Mesenchymal stem cell (in vitro differentiated cells and primary cell): ENCODE results near the gene ZCCHC3.

Source experiments
- DNase-seq: peaks from one replicate; pipeline ENCODE4 v3.0.0-alpha.2; 2013
- H2AFZ ChIP-seq: one replicate; pipeline ENCODE4 v1.6.1; 2013; ENCODE audit warnings: low read depth, mild to moderate bottlenecking, control low read depth, inconsistent platforms, low read length, moderate library complexity
- H2AK5ac ChIP-seq: 2 replicates; pipeline ENCODE4 v1.6.1; 2013; ENCODE audit warnings: low read length, moderate library complexity, mild to moderate bottlenecking, inconsistent platforms; ENCODE audit not compliant: severe bottlenecking
- H2BK120ac ChIP-seq: one replicate; pipeline ENCODE4 v1.6.1; 2013; ENCODE audit warnings: low read depth, mild to moderate bottlenecking, inconsistent platforms, low read length, moderate library complexity
- H2BK12ac ChIP-seq, 2 experiments: one replicate each; pipeline ENCODE4 v1.6.1; 2013; ENCODE audit warnings: inconsistent platforms in 2 of 2, low read length in 2 of 2, mild to moderate bottlenecking in 2 of 2, moderate library complexity in 2 of 2, control low read depth in 1 of 2
- H2BK15ac ChIP-seq: one replicate; pipeline ENCODE4 v1.6.1; 2013; ENCODE audit warnings: mild to moderate bottlenecking, low read depth, inconsistent platforms; ENCODE audit not compliant: poor library complexity, severe bottlenecking
- H2BK5ac ChIP-seq: 2 replicates; pipeline ENCODE4 v1.6.1; 2013; ENCODE audit warnings: low read depth, mild to moderate bottlenecking, low read length, control low read depth, inconsistent platforms; ENCODE audit not compliant: poor library complexity, severe bottlenecking
- H3K14ac ChIP-seq, 2 experiments: one replicate each; pipeline ENCODE4 v1.6.1; 2013; ENCODE audit warnings: inconsistent platforms in 2 of 2, low read length in 2 of 2, control low read depth in 1 of 2, mild to moderate bottlenecking in 1 of 2, moderate library complexity in 1 of 2
- H3K18ac ChIP-seq, 2 experiments: one replicate each; pipeline ENCODE4 v1.6.1; 2013; ENCODE audit warnings: inconsistent platforms in 2 of 2, low read length in 2 of 2, control low read depth in 1 of 2, low read depth in 1 of 2, mild to moderate bottlenecking in 1 of 2
- H3K23ac ChIP-seq, 2 experiments: one replicate each; pipeline ENCODE4 v1.6.1; 2013; ENCODE audit warnings: inconsistent platforms in 2 of 2, low read length in 2 of 2, mild to moderate bottlenecking in 2 of 2, moderate library complexity in 2 of 2, control low read depth in 1 of 2
- H3K27ac ChIP-seq: 2 replicates; pipeline ENCODE4 v1.5.1; 2013; ENCODE audit warnings: mild to moderate bottlenecking, moderate library complexity, low read length, control low read depth, inconsistent platforms; ENCODE audit not compliant: poor library complexity, severe bottlenecking
- H3K27me3 ChIP-seq, 2 experiments: 2 replicates each; pipeline versions ENCODE4 v1.6.1 to v1.7.0; 2013; ENCODE audit warnings: low read length in 2 of 2, mild to moderate bottlenecking in 2 of 2, moderate library complexity in 2 of 2, control low read depth in 1 of 2, inconsistent platforms in 1 of 2; ENCODE audit not compliant: control insufficient read depth in 1 of 2, insufficient read depth in 1 of 2
- H3K36me3 ChIP-seq, 2 experiments: 2 replicates each; pipeline versions ENCODE4 v1.6.1 to v1.7.0; 2013; ENCODE audit warnings: low read length in 2 of 2, control low read depth in 1 of 2, inconsistent platforms in 1 of 2, low read depth in 1 of 2, mild to moderate bottlenecking in 1 of 2; ENCODE audit not compliant: insufficient read depth in 2 of 2, control insufficient read depth in 1 of 2
- H3K4ac ChIP-seq, 2 experiments: one replicate each; pipeline ENCODE4 v1.6.1; 2013; ENCODE audit warnings: inconsistent platforms in 2 of 2, low read length in 2 of 2, mild to moderate bottlenecking in 2 of 2, moderate library complexity in 2 of 2, control low read depth in 1 of 2, low read depth in 1 of 2
- H3K4me1 ChIP-seq: 2 replicates; pipeline ENCODE4 v1.6.1; 2013; ENCODE audit warnings: low read depth, low read length, control low read depth; ENCODE audit not compliant: control insufficient read depth, insufficient read depth
- H3K4me2 ChIP-seq: 2 replicates; pipeline ENCODE4 v1.6.1; 2013; ENCODE audit warnings: low read length, mild to moderate bottlenecking, inconsistent platforms; ENCODE audit not compliant: poor library complexity, severe bottlenecking
- H3K4me3 ChIP-seq, 2 experiments: 2 replicates each; pipeline versions ENCODE4 v1.5.1 to v1.7.0; 2013; ENCODE audit warnings: low read length in 2 of 2, mild to moderate bottlenecking in 2 of 2, control low read depth in 1 of 2, low read depth in 1 of 2; ENCODE audit not compliant: insufficient read depth in 1 of 2
- H3K79me1 ChIP-seq: replicated peaks from 2 replicates; pipeline ENCODE4 v1.6.1; 2013; ENCODE audit warnings: mild to moderate bottlenecking, control low read depth, low read length, inconsistent platforms; ENCODE audit not compliant: poor library complexity, severe bottlenecking
- H3K9ac ChIP-seq: 2 replicates; pipeline ENCODE4 v1.7.0; 2013; ENCODE audit warnings: mild to moderate bottlenecking, low read length, moderate library complexity
- H3K9me3 ChIP-seq: 2 replicates; pipeline ENCODE4 v1.7.0; 2013; ENCODE audit warnings: mild to moderate bottlenecking, low read length; ENCODE audit not compliant: control insufficient read depth
- H4K8ac ChIP-seq: one replicate; pipeline ENCODE4 v1.6.1; 2013; ENCODE audit warnings: inconsistent platforms, mild to moderate bottlenecking, low read length, moderate library complexity
- H4K91ac ChIP-seq: one replicate; pipeline ENCODE4 v1.6.1; 2013; ENCODE audit warnings: mild to moderate bottlenecking, low read length, inconsistent platforms
- WGBS: methylation state at CpG from one replicate; pipeline ENCODE4 v1.1.7; 2013; ENCODE audit warnings: mixed read lengths; 5-methylcytosine and 5-hydroxymethylcytosine counted together

ZCCHC3 gene

GRCh38 chr20:312866-313265 is 15.5 kb downstream of the ZCCHC3 start:
- H3K14ac ChIP-seq, result no peak overlapping the region
- H3K4me2 ChIP-seq, result no peak overlapping the region
- no peaks in the 10 kb centered on the region for H3K27me3 ChIP-seq
- no peaks in the 10 kb centered on the region for H3K79me1 ChIP-seq
- no peak overlapping the region for H3K27ac ChIP-seq
- H2BK120ac ChIP-seq, result no peak overlapping the region
- no peak overlapping the region for H4K91ac ChIP-seq
- H2AK5ac ChIP-seq, result no peak overlapping the region
- peaks cover 0 to 4% of the 10 kb centered on the region in 2 experiments for H3K36me3 ChIP-seq
- no peak overlapping the region for H3K4ac ChIP-seq
- no peak overlapping the region for H3K9ac ChIP-seq
- no peak overlapping the region for H2BK12ac ChIP-seq
- no peak overlapping the region for H3K23ac ChIP-seq
- no peak overlapping the region for H3K18ac ChIP-seq
- peaks cover 5% of the 10 kb centered on the region for H3K4me1 ChIP-seq
- no peak overlapping the region for H4K8ac ChIP-seq
- H3K4me3 ChIP-seq, result no peak overlapping the region
- no CpG with 5 or more reads among the region's 1 CpG for WGBS
- no peak overlapping the region for H2BK15ac ChIP-seq
- H2AFZ ChIP-seq, result no peak overlapping the region
- no peak overlapping the region for H2BK5ac ChIP-seq
- no peak for DNase-seq
- H3K9me3 ChIP-seq, result no peaks in the 10 kb centered on the region

DNA sequence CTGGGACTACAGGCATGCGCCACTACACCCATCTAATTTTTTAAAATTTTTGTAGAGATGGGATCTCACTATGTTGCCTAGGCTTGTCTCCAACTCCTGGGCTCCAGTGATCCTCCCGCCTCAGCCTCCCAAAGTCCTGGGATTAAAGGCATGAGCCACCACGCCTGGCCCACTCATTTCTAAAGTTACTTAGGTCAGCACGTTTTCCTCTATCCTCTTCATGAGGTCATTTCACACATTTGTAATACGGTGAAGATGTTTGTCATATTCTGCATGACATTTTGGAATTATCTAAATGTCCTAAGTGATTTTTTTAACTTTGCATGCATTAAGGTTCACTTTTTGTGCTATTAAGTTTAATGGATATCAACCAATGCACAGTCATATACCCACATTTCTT is 16.0 kb downstream of the ZCCHC3 start:
- Histone ChIP-seq H2AK5ac (no peak overlapping the region), H3K36me3 (peaks cover 0 to 4% of the 10 kb centered on the region in 2 experiments), H4K8ac (no peak overlapping the region), H3K27me3 (no peaks in the 10 kb centered on the region), H3K9me3 (no peaks in the 10 kb centered on the region), H3K4me1 (peaks cover 5% of the 10 kb centered on the region), H3K79me1 (no peaks in the 10 kb centered on the region), H2BK12ac (no peak overlapping the region), H2AFZ (no peak overlapping the region), H2BK15ac (peak overlapping the region; percentile 46), H3K14ac (no peak overlapping the region), H2BK5ac (no peak overlapping the region), H3K4me2 (no peak overlapping the region), H3K27ac (no peak overlapping the region), H3K23ac (no peak overlapping the region), H3K4me3 (no peak overlapping the region), H2BK120ac (no peak overlapping the region), H4K91ac (no peak overlapping the region), H3K9ac (no peak overlapping the region), H3K18ac (no peak overlapping the region), H3K4ac (no peak overlapping the region)
- WGBS, result 100% methylated on average over 2 of the region's 5 CpGs
- no peak for DNase-seq

DNA sequence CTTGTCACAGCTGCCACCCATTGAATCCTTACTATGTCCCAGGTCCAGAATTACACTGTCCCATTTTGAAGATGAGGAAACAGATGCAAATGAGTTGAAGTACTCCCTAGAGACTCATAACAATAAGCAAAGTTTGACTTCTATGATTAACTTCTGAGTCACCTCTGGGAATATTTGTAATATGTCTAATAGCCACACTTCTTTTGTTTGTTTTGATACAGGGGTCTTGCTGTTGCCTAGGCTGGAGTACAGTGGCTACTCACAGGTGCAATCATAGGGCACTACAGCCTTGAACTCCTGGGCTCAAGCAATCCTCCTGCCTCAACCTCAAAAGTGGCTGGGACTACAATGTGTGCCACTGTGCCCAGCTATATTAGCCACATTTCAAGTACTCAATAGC is 16.6 kb downstream of the ZCCHC3 start:
- no peak overlapping the region for H3K14ac ChIP-seq
- H3K79me1 ChIP-seq, result no peaks in the 10 kb centered on the region
- no peak overlapping the region for H4K91ac ChIP-seq

GRCh38 chr20:316316-317068 is 19.1 kb downstream of the ZCCHC3 start:
- DNase-seq, result peak; percentile 88
- H3K36me3 ChIP-seq, result peaks cover 0 to 10% of the 10 kb centered on the region in 2 experiments
- no peak overlapping the region for H3K18ac ChIP-seq
- H3K4me3 ChIP-seq, result no peak overlapping the region
- H3K27me3 ChIP-seq, result no peaks in the 10 kb centered on the region
- no peak overlapping the region for H2AFZ ChIP-seq
- H4K91ac ChIP-seq, result no peak overlapping the region
- H2AK5ac ChIP-seq, result no peak overlapping the region
- H3K4ac ChIP-seq, result no peak overlapping the region
- no peak overlapping the region for H3K4me2 ChIP-seq
- no peak overlapping the region for H2BK15ac ChIP-seq
- 100% methylated on average over 2 of the region's 2 CpGs for WGBS
- no peak overlapping the region for H4K8ac ChIP-seq
- no peak overlapping the region for H2BK12ac ChIP-seq
- H3K27ac ChIP-seq, result no peak overlapping the region
- H3K79me1 ChIP-seq, result no peaks in the 10 kb centered on the region
- H3K23ac ChIP-seq, result no peak overlapping the region
- H3K9me3 ChIP-seq, result peaks cover 5% of the 10 kb centered on the region
- H2BK5ac ChIP-seq, result no peak overlapping the region
- no peak overlapping the region for H3K9ac ChIP-seq
- no peak overlapping the region for H2BK120ac ChIP-seq
- H3K4me1 ChIP-seq, result peaks cover 2% of the 10 kb centered on the region
- H3K14ac ChIP-seq, result no peak overlapping the region

More for the DNA sequence above, 16.6 kb downstream of the ZCCHC3 start:
- no peak overlapping the region for H2AFZ ChIP-seq
- no peak overlapping the region for H2BK5ac ChIP-seq
- peaks cover 3% of the 10 kb centered on the region for H3K4me1 ChIP-seq
- H3K36me3 ChIP-seq, result peaks cover 0 to 4% of the 10 kb centered on the region in 2 experiments
- no peak overlapping the region for H2BK15ac ChIP-seq
- no peak overlapping the region for H3K27ac ChIP-seq
- no peaks in the 10 kb centered on the region for H3K27me3 ChIP-seq
- H3K18ac ChIP-seq, result no peak overlapping the region
- H3K9me3 ChIP-seq, result no peaks in the 10 kb centered on the region
- H3K4me3 ChIP-seq, result no peak overlapping the region
- peak overlapping the region in 1 of 2 experiments; percentile 37 for H3K4ac ChIP-seq
- H3K23ac ChIP-seq, result no peak overlapping the region
- H3K4me2 ChIP-seq, result no peak overlapping the region
- H2BK12ac ChIP-seq, result peak overlapping the region in 1 of 2 experiments; percentile 37
- peak; percentile 67 for DNase-seq
- H4K8ac ChIP-seq, result no peak overlapping the region
- no peak overlapping the region for H2AK5ac ChIP-seq
- H2BK120ac ChIP-seq, result no peak overlapping the region
- H3K9ac ChIP-seq, result no peak overlapping the region
